ENCODE data around the gene COL20A1. TPM values are rescaled to one million over a fixed set of nuclear protein-coding genes. Genes with fewer than 3 reads are reported as not detected.
A peak's percentile ranks its signal among the peaks of the same experiment; 100 is the strongest.

COL20A1 gene
- total RNA-seq, 3 donors from 2014 or later: not detected

DNA sequence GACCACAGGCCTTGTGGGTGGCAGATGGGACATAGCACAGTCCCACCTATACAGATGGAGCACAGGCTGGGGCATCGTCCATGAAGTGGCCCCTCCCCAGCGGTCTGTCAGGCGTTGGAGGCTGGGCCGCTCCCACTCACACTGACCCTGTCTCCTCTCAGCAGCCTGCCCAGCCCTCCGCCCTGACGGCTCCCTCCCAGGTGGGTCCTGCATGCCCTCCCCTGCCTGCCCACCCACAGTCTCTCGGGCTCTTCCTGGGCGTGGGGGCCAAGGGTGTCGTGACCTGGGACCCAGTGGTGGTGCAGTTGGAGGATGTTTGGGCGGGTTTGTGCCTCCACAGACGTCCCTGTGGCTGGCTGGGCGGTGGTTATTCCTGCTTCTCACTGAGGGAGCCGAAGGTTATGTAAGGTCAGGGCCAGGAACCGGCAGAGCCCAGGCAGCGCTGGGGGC is 22.3 kb downstream of the COL20A1 start:
- no peaks in the 10 kb centered on the region for H3K9me3 ChIP-seq
- H3K4me1 ChIP-seq (ENCODE audit: low read depth): no peaks in the 10 kb centered on the region
- DNase-seq (peak in 2 of 3 donors; percentile 13 to 40), ATAC-seq (no peak)
- intact Hi-C loops (cut with DNase I, micrococcal nuclease): no loop called here
- no peak overlapping the region for H3K4me3 ChIP-seq
- TF ChIP-seq, protein P1, sequence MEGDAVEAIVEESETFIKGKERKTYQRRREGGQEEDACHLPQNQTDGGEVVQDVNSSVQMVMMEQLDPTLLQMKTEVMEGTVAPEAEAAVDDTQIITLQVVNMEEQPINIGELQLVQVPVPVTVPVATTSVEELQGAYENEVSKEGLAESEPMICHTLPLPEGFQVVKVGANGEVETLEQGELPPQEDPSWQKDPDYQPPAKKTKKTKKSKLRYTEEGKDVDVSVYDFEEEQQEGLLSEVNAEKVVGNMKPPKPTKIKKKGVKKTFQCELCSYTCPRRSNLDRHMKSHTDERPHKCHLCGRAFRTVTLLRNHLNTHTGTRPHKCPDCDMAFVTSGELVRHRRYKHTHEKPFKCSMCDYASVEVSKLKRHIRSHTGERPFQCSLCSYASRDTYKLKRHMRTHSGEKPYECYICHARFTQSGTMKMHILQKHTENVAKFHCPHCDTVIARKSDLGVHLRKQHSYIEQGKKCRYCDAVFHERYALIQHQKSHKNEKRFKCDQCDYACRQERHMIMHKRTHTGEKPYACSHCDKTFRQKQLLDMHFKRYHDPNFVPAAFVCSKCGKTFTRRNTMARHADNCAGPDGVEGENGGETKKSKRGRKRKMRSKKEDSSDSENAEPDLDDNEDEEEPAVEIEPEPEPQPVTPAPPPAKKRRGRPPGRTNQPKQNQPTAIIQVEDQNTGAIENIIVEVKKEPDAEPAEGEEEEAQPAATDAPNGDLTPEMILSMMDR (IDR thresholded peaks at IDR 0.05): no peak
- no peaks in the 10 kb centered on the region for H3K36me3 ChIP-seq (ENCODE audit: low read depth)

DNA sequence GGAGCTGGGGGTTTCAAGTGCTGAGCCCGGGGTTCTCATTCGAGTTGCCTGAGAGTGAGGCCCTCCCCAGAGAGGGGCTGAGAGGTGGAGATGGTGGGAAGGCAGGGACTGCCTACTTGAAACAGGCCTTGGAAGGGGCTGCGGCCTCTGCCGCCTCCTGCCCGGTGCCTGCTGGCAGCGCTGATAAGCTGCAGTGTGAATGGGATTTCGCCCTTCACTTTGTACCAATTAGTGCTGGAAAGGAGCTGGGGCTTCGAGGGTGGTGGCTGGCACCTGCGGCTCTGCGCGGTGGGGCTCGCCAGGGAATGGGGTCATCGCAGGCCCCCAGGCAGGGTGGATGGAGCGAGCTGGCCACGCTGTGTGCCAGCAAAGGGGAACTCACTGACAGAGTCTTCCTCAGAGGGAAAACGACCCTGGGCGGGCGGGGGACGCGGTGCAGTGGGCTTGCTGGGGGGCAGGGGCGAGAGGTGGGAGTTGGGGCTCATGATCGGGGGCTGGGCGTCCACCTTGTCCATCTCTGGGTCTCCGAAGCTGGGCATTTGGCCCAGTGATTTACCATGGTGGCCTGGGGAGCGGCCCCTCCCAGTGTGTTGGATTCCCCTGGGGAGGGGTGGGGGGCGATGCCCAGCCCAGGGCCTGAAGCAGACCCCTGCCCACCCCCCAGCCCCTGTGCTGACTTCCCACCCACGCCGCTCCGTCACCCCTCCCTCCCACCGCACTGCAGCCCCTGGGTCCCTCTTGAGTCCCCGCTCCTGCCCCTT is 22.9 kb downstream of the COL20A1 start:
- Histone ChIP-seq H3K36me3 (ENCODE audit: low read depth) (no peaks in the 10 kb centered on the region), H3K9me3 (no peaks in the 10 kb centered on the region), H3K4me1 (ENCODE audit: low read depth) (no peaks in the 10 kb centered on the region), H3K4me3 (no peak overlapping the region)
- TF ChIP-seq, protein P1 (IDR thresholded peaks at IDR 0.05): no peak
- no peak for ATAC-seq
- intact Hi-C loops (cut with DNase I, micrococcal nuclease): no loop called here
- peak in 2 of 3 donors; percentile 9 to 31 for DNase-seq

DNA sequence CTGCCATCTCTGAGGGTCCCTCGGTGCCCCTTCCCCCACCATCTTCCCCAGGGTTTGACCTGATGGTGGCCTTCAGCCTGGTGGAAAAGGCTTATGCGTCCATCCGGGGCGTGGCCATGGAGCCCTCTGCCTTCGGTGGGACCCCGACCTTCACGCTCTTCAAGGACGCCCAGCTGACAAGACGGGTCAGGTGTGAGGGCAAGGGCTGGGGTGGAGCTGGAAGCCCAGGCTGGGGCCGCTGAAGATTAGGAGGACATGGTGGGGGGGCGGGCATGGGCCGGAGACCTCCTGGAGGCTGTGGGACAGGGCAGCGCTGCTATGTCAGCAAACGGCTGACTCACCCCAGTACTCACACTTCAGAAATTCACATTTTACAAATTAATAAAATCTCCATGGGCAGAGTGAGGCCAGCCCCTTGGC is 23.5 kb downstream of the COL20A1 start:
- DNase-seq: no peak
- no peaks in the 10 kb centered on the region for H3K36me3 ChIP-seq (ENCODE audit: low read depth)
- TF ChIP-seq, protein P1 (IDR thresholded peaks at IDR 0.05): no peak
- ATAC-seq: no peak
- H3K4me3 ChIP-seq: no peak overlapping the region
- intact Hi-C loops (cut with DNase I, micrococcal nuclease): no loop called here
- H3K4me1 ChIP-seq (ENCODE audit: low read depth): no peaks in the 10 kb centered on the region
- H3K9me3 ChIP-seq: no peaks in the 10 kb centered on the region

DNA sequence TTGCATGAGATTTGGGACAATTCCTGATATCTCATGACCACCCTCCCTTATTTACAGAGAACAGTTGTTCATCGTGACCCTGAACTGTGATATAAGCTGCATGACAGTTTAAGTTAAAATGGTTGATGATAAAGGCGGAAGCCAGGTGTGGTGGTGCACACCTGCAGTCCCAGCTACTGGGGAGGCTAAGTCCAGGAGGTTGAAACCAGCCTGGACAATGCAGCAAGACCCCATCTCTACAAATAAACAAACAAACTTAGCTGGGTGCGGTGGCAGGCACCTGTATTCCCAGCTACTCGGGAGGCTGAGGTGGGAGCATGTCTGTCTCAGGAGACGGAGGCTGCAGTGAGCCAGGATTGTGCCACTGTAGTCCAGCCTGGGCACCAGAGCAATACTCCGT is 24.1 kb downstream of the COL20A1 start:
- ATAC-seq: no peak
- intact Hi-C loops (cut with DNase I, micrococcal nuclease): no loop called here
- Histone ChIP-seq H3K9me3 (no peaks in the 10 kb centered on the region), H3K4me1 (ENCODE audit: low read depth) (no peaks in the 10 kb centered on the region), H3K36me3 (ENCODE audit: low read depth) (no peaks in the 10 kb centered on the region), H3K4me3 (no peak overlapping the region)
- TF ChIP-seq, protein P1 (IDR thresholded peaks at IDR 0.05): no peak
- no peak for DNase-seq

DNA sequence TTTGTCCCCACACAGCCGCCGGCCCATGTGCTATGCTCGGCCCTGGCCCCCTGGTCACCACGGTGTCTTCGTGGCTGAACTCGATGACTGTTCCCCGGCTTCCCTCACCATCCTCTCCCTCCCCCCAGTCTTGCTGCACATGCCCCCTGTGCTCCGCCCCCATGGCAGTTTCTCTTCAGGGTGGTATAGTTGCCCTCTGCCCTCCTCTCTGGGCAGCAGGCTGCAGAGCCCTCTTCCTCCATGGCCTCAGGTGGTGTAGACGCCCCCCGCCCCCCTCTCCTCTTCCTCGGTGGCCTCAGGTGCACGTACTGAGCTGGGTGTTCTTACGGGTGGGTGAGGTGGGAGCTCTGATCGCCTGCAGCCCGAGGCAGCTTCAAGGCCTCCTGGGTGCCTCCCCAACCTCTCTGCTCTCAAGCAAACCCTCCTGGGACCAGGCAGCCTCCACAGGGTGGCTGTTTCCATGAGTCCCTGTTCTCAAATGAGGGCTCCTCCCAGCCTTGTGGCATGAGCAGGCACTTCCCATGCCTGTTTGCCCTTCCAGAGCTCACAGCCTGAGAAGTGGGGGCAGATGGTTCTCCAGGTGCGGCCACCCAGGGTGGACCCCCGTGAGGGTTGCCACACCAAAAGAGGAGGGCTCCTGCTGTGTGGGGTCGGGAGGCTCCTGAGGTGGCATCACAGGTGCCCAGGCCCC is 24.8 kb downstream of the COL20A1 start:
- Histone ChIP-seq H3K4me3 (no peak overlapping the region), H3K9me3 (no peaks in the 10 kb centered on the region), H3K36me3 (ENCODE audit: low read depth) (no peaks in the 10 kb centered on the region), H3K4me1 (ENCODE audit: low read depth) (no peaks in the 10 kb centered on the region)
- peak in 2 of 3 donors; percentile 12 to 24 for DNase-seq
- intact Hi-C loops (cut with DNase I, micrococcal nuclease): no loop called here
- TF ChIP-seq, protein P1 (IDR thresholded peaks at IDR 0.05): no peak
- ATAC-seq: no peak
